Measurements from ENCODE around the gene ZSCAN5C.
"Not testable (repeated sequence)": the region's sequence is repeated elsewhere in the genome, so short reads cannot be mapped to it uniquely, and the experiment has no call there.

The ZSCAN5C gene

DNA sequence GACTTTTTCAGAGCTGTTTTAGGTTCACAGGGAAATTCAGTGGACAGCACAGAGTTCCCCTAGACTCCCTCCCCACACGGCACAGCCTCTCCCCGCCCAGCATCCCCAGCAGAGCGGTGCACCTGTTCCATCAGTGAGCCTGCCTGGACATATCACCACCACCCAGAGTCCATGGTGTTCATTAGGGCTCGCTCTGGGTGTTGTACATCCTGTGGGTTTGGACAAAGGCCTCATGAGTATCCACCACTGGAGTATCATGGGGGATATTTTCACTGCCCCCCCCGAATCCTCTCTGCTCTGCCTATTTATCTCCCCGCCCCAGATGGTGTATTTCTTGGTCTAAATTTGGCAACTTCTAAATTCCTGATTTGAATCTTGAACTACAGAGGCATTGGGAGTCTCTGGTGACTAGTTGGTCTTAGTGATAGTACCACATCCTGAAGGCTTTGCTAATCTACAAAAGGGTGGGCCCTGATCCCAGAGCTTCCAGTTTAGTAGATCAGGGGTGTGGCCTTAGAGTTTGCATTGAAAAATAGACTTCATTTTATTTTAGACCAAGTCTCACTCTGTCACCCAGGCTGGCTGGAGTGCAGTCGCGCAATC is 46.8 kb downstream of the ZSCAN5C start:
- not testable (repeated sequence) for DNase-seq (ENCODE audit: low read depth, low spot score); H3K4me3 ChIP-seq (ENCODE audit: low read length)

DNA sequence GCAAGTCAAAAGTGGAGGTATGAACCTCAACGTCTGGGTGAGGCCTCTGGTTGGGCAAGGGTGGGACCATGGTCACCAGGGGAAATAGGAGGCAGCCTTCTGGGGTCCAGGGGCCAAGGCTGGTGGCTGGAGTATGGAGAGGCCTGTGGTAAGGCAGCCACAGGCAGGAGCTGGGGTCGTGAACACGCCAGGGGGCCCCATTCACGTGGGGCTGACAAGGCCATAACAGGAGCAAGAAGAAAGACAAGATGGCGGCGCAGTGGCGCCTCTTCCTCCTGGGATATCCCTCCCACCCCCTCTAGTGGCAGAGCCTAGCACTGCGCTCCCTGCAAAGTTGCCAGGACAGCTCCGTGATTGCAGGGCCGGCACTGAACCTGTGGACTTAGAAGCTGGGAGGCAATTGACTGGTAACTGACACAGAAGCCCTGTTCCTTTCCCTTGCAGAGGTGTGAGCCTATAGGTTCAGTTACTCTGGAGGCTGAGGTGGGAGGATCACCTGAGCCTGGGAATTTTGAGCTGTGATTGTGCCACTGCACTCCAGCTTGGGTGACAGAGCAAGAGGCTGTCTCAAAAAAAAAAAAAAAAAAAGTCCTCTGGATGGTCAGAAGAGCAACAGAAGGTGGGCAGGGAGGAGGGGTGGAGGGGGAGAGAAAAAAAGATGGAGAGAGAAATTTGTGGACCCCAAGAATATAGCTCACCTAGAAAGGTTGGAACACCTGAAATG is 50.8 kb downstream of the ZSCAN5C start:
- peak; percentile 42 for DNase-seq (ENCODE audit: low read depth, low spot score)
- H3K4me3 ChIP-seq (ENCODE audit: low read length) = no peak overlapping the region

DNA sequence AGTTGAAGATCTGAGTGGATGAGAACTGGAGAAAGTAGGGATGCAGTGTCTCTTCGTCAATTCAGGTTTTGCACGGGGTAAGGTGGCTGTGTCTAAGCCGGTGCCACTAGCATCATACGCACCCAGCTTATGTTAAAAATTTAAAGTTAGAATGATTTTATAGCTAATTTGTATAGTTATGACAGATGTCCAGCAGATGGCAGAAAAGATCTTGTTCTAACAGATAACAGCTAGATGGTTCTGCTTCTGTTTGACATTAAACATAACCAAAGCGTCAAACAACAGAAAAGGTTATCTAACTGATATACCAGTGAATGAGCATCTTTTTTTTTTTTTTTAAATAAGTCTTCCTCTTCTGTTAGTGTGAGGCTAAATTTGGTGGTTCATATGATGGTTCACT is 51.7 kb downstream of the ZSCAN5C start:
- H3K4me3 ChIP-seq (ENCODE audit: low read length) = no peak overlapping the region
- DNase-seq (ENCODE audit: low read depth, low spot score) = peak; percentile 64

DNA sequence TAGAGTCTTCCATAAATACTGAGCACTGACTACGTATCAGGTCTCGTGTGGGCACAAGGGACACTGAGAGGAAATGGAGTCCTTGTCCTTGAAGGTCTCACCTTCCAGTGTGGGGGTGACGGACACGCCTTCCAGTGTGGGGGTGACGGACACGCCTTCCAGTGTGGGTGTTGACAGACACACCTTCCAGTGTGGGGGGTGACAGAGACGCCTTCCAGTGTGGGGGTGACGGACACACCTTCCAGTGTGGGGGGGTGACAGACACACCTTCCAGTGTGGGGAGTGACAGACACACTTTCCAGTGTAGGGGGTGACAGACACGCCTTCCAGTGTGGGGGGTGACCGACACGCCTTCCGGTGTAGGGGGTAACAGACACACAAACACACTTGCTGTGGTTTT is 56.2 kb downstream of the ZSCAN5C start:
- DNase-seq (ENCODE audit: low read depth, low spot score) = no peak
- no peak overlapping the region for H3K4me3 ChIP-seq (ENCODE audit: low read length)
